ENCODE results near the gene LMF1. TPM values are rescaled to one million over a fixed set of nuclear protein-coding genes. Genes with fewer than 3 reads are reported as not detected.

Gene LMF1
- total and polyA plus RNA-seq, 2 of the 8 experiments (the other 6 are each of a cell fraction or from before 2014, with no cell fraction given), result 3.5 to 9.1 TPM

DNA sequence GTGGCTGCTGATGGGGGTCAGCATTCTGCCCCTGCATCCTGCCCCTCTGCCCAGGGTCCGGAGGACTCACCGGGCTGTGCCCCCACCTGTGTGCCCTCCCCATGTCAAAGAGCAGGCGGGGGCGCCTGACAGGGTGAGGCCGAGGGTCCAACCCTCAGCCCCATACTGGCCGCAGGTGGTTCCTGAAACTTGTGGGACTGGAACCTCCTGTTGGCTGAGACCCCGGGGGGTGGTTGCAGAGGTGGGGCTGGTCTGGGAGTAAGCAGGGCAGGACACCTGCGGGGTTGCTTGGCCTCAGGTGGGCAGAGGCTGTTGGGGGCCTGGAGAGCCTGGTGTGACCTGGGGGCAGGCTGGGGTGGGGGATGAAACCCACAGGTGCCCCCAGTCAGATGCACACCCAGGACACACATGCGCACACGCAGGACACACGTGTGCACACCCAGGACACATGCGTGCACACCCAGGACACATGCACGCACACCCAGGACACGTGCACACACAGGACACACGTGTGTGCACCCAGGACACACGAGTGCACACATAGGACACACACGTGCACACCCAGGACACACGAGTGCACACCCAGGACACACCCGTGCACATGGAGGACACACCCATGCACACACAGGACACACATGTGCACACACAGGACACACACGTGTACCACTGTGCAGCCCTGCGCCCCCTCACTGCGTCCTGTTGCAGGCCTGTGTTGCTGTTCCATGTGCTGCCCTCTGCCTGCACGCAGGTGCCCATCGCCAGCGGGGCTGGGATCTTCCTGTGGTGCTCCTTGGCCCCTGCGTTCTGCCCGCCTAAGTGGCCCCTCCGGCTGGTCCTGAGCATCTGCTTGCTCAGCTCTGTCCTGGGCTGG, 42.2 kb upstream of the LMF1 start:
- Histone ChIP-seq H3K27me3 (replicated peaks in 1 of 4; ENCODE audit: control insufficient read depth in 3 of 4, extremely low read depth in 1 of 4, insufficient read depth in 3 of 4, low read length in 3 of 4) (no peaks in the 10 kb centered on the region; a peak in 1 of 7 replicates), H3K23ac (ENCODE audit: insufficient read length) (no peak overlapping the region), H3K9ac (replicated peaks in 1 of 4; ENCODE audit: extremely low read depth in 1 of 4, low read depth in 3 of 4, low read length in 3 of 4) (peak overlapping the region in 1 of 4 experiments; percentile 13; a peak in 1 of 7 replicates), H4K8ac (ENCODE audit: extremely low read depth, insufficient read depth, low read length) (peak overlapping the region; percentile 68; the same call in 1 of the 2 replicates), H3K56ac (replicated peaks; ENCODE audit: insufficient read length, low read depth, low read length) (no peak overlapping the region), H3K4me1 (replicated peaks in 1 of 4; ENCODE audit: control insufficient read depth in 3 of 4, insufficient read depth in 4 of 4, low read length in 3 of 4) (0 out of 7 replicates have a peak, but pooled peaks cover 0 to 2% (median 0%) of the 10 kb centered on the region in 4 experiments), H3K23me2 (ENCODE audit: low read depth, low read length) (no peaks in the 10 kb centered on the region), H3K4me3 (ENCODE audit: extremely low read depth in 1 of 4, insufficient read depth in 2 of 4, low read depth in 3 of 4, low read length in 4 of 4) (no peak overlapping the region), H2BK5ac (ENCODE audit: low read depth, low read length) (peak overlapping the region; percentile 18; the same call in 1 of the 2 replicates), H3K18ac (ENCODE audit: extremely low read depth, low read length) (no peak overlapping the region), H3K14ac (ENCODE audit: insufficient read length) (no peak overlapping the region), H3K9me3 (ENCODE audit: insufficient read depth in 2 of 2, low read depth in 1 of 2, low read length in 1 of 2) (no peaks in the 10 kb centered on the region), H3K79me1 (ENCODE audit: low read depth, low read length) (no peaks in the 10 kb centered on the region), H2BK120ac (replicated peaks; ENCODE audit: low read depth, low read length) (no peak overlapping the region), H3K4ac (replicated peaks; ENCODE audit: insufficient read length, low read depth, low read length) (peak overlapping the region; percentile 96), H4K5ac (ENCODE audit: insufficient read length, low read depth, low read length) (no peak overlapping the region), H3K27ac (ENCODE audit: low read depth, low read length) (no peak overlapping the region), H2AK5ac (ENCODE audit: low read depth, low read length) (peak overlapping the region; percentile 77; the same call in 1 of the 2 replicates), H2BK20ac (ENCODE audit: low read length) (no peak overlapping the region), H4K20me1 (replicated peaks in 1 of 2; ENCODE audit: control insufficient read depth in 1 of 2, insufficient read depth in 2 of 2, low read length in 2 of 2) (no peaks in the 10 kb centered on the region), H3K36me3 (ENCODE audit: control insufficient read depth in 2 of 4, insufficient read depth in 4 of 4, low read length in 3 of 4) (no peaks in the 10 kb centered on the region), H4K91ac (replicated peaks; ENCODE audit: insufficient read length, low read length) (no peak overlapping the region), H2BK12ac (ENCODE audit: low read depth, low read length) (no peak overlapping the region), H3K79me2 (ENCODE audit: control insufficient read depth in 1 of 2, insufficient read depth in 2 of 2, low read length in 2 of 2) (no peaks in the 10 kb centered on the region), H2AFZ (ENCODE audit: low read length) (no peak overlapping the region), H2BK15ac (ENCODE audit: low read length) (no peak overlapping the region), H3K4me2 (ENCODE audit: insufficient read depth in 1 of 2, low read depth in 2 of 2, low read length in 2 of 2) (no peak overlapping the region)
- FAIRE-seq (no peak), DNase-seq (ENCODE audit: low read depth in 1 of 2, low spot score in 2 of 2) (no peak)
- 86% methylated on average over 28 of the region's 28 CpGs; no CpG with 5 or more reads in 1 of the 2 experiments for WGBS, 2 experiments (ENCODE audit: extremely low coverage in 1 of 2, insufficient coverage in 1 of 2, insufficient read length in 1 of 2, insufficient replicate concordance in 2 of 2, low coverage in 1 of 2, low lambda C conversion rate in 2 of 2, missing lambda C conversion rate in 1 of 2)
- ChIA-PET CTCF (ENCODE audit: partially characterized antibody) (no interaction called here), POLR2A (ENCODE audit: partially characterized antibody) (no interaction called here)
- TF ChIP-seq RNF2 (IDR thresholded peaks at IDR 0.05; ENCODE audit: borderline replicate concordance, low read depth, low read length, missing control alignments, poor library complexity, severe bottlenecking), result no peak

All from H1 (cell line).